Esophagus squamous epithelium (tissue), 5 donors: Measurements from ENCODE around the gene CYB561D2. TPM values are rescaled to one million over a fixed set of nuclear protein-coding genes. Genes with fewer than 3 reads are reported as not detected.
A peak's percentile ranks its signal among the peaks of the same experiment; 100 is the strongest.

Experiments used
- DNase-seq: peaks from one replicate; lab custom pipeline; 2025; lab: John Stamatoyannopoulos, UW
- H3K27ac ChIP-seq, 4 donors: fragments of 200-600 bp; sonication (generic); one replicate each; pipeline ENCODE4 v1.5.1; 2016 to 2019; ENCODE audit warnings: mild to moderate bottlenecking in 1 of 4
- H3K27me3 ChIP-seq, 4 donors: fragments of 200-600 bp; sonication (generic); 1 replicate in 3 of 4; 2 replicates in 1 of 4; pipeline versions ENCODE4 v1.5.1 to v1.6.0; 2017 to 2021; ENCODE audit warnings: antibody characterized with exemption in 1 of 4
- H3K36me3 ChIP-seq, 3 donors: fragments of 200-600 bp; sonication (generic); one replicate each; pipeline ENCODE4 v1.5.1; 2016 to 2019
- H3K4me1 ChIP-seq, 3 donors: fragments of 200-600 bp; sonication (generic); one replicate each; pipeline ENCODE4 v1.5.1; 2017 to 2019
- H3K4me3 ChIP-seq, 4 donors: fragments of 200-600 bp; sonication (generic); 1 replicate in 3 of 4; 2 replicates in 1 of 4; pipeline ENCODE4 v1.5.1; 2016 to 2019; ENCODE audit warnings: mild to moderate bottlenecking in 2 of 4, moderate library complexity in 1 of 4
- H3K9me3 ChIP-seq, 3 donors: fragments of 200-600 bp; sonication (generic); one replicate each; pipeline ENCODE4 v1.5.1; 2016 to 2019
- POLR2A ChIP-seq, 4 donors: fragments of 450-650 bp; IDR thresholded peaks; one replicate each; pipeline ENCODE4 v1.6.1; 2017; ENCODE audit warnings: antibody characterized with exemption in 4 of 4, mild to moderate bottlenecking in 4 of 4, moderate library complexity in 3 of 4
- WGBS, 2 donors: methylation state at CpG; one replicate each; pipeline ENCODE4 v1.1.5; 2018; 5-methylcytosine and 5-hydroxymethylcytosine counted together
- intact Hi-C: fragments of 100-400 bp; cut with DNase I; formaldehyde crosslinking; loops from one replicate; pipeline ENCODE4 v1.15.0; 2022
- total RNA-seq, 4 donors: library from RNA; depleted of rRNA; stranded (reverse); fragments of >200 nt; gene quantifications; one replicate each; pipeline ENCODE4 v1.1.0, GENCODE V29; 2016
- TF ChIP-seq, protein P1 (sequence below), 6 experiments: fragments of 450-650 bp in 4 of 6; fragments of 200-600 bp in 2 of 6; sonication (generic) in 2 of 6; IDR thresholded peaks; one replicate each; pipeline ENCODE4 v1.5.1; 2016 to 2019; ENCODE audit warnings: antibody characterized with exemption in 6 of 6, mild to moderate bottlenecking in 4 of 6, moderate library complexity in 4 of 6
- donor health status: DM: yes; HTN: yes; CAD: no.

CYB561D2 gene
- total RNA-seq, 4 donors from 2014 or later = 18.1 to 21.9 (median 20.5) TPM

GRCh38 chr3:50356553-50356952 lies 5.9 kb downstream of the CYB561D2 start:
- WGBS, 2 donors = 39 to 43% methylated on average over 2 to 3 of the region's 5 CpGs
- Histone ChIP-seq H3K27me3 (no peaks in the 10 kb centered on the region), H3K4me1 (peaks cover 34 to 75% (median 41%) of the 10 kb centered on the region in 3 donors), H3K36me3 (peaks cover 20 to 60% (median 28%) of the 10 kb centered on the region in 3 donors), H3K27ac (peak overlapping the region; percentile 21 to 94 (median 55)), H3K9me3 (no peaks in the 10 kb centered on the region), H3K4me3 (peak overlapping the region in 3 of 4 donors; percentile 85 to 98 (median 89))
- DNase-seq = no peak
- intact Hi-C loops = no loop called here
- TF ChIP-seq, protein P1, sequence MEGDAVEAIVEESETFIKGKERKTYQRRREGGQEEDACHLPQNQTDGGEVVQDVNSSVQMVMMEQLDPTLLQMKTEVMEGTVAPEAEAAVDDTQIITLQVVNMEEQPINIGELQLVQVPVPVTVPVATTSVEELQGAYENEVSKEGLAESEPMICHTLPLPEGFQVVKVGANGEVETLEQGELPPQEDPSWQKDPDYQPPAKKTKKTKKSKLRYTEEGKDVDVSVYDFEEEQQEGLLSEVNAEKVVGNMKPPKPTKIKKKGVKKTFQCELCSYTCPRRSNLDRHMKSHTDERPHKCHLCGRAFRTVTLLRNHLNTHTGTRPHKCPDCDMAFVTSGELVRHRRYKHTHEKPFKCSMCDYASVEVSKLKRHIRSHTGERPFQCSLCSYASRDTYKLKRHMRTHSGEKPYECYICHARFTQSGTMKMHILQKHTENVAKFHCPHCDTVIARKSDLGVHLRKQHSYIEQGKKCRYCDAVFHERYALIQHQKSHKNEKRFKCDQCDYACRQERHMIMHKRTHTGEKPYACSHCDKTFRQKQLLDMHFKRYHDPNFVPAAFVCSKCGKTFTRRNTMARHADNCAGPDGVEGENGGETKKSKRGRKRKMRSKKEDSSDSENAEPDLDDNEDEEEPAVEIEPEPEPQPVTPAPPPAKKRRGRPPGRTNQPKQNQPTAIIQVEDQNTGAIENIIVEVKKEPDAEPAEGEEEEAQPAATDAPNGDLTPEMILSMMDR (IDR thresholded peaks at IDR 0.05) = no peak
- no peak for TF ChIP-seq POLR2A (IDR thresholded peaks at IDR 0.05)

DNA sequence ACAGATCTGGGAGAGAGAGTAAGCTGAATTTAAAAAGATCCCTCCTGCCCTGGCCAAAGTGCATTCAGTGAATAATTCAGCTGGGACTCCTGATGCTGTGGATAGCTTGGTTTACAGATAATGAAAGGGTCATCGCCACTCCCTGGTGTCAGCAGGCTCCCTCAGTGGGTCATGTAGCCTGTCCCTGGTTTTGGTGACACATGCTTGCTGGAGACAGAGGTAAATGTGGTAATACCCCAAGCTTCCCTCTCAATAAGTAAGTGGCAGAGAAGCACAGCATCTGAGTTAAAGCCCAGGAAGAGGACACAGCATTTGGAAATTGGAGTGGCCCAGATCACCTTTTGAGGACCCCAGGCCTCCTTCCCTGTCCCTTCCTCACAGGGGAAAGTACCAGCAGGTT lies 6.8 kb downstream of the CYB561D2 start:
- H3K27ac ChIP-seq = peak overlapping the region in 3 of 4 donors; percentile 86 to 97 (median 94)
- no peak for TF ChIP-seq POLR2A (IDR thresholded peaks at IDR 0.05)
- TF ChIP-seq, protein P1 (IDR thresholded peaks at IDR 0.05) = no peak
- 60% methylated on average over 1 of the region's 1 CpG; no CpG with 5 or more reads in 1 of the 2 donors for WGBS, 2 donors
- no peak for DNase-seq
- H3K9me3 ChIP-seq = no peaks in the 10 kb centered on the region
- peak overlapping the region; percentile 85 to 98 (median 92) for H3K4me3 ChIP-seq
- peaks cover 20 to 57% (median 28%) of the 10 kb centered on the region in 3 donors for H3K36me3 ChIP-seq
- H3K27me3 ChIP-seq = no peaks in the 10 kb centered on the region
- peaks cover 31 to 66% (median 36%) of the 10 kb centered on the region in 3 donors for H3K4me1 ChIP-seq
- intact Hi-C loops = no loop called here

DNA sequence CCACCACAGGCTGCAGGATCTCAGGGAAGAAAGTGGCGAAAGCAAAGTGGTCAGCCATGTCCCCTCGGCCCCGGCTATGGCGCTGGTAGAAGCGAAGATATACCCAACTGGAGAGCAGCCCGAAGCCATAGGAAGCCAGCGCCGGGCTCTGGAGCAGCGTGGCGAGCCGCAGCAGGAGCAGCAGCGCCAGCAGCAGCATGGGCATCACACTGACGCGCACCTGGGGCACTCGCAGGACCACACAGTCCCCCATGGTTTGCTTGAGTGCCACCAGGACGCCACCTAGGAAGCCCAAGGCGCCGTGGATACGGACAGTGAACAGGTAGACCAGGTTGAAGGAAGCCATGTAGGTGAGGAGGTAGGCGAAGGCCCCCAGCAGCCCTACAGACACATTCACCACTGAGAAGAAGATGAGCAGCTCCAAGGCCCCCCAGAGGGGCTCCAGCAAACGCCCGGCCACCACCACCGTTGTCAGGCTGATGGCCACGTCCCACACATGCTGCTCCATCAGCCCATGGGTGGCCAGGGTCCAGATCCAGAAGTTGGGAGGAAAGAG lies 7.8 kb downstream of the CYB561D2 start:
- no peak for TF ChIP-seq POLR2A (IDR thresholded peaks at IDR 0.05)
- TF ChIP-seq, protein P1 (IDR thresholded peaks at IDR 0.05) = no peak
- Histone ChIP-seq H3K9me3 (no peaks in the 10 kb centered on the region), H3K4me1 (peaks cover 31 to 57% (median 36%) of the 10 kb centered on the region in 3 donors), H3K27ac (peak overlapping the region; percentile 86 to 97 (median 94)), H3K36me3 (peaks cover 20 to 51% (median 23%) of the 10 kb centered on the region in 3 donors), H3K27me3 (no peaks in the 10 kb centered on the region), H3K4me3 (peak overlapping the region; percentile 85 to 98 (median 92))
- no peak for DNase-seq
- 20 to 60% methylated on average over 1 to 7 of the region's 24 CpGs for WGBS, 2 donors
- intact Hi-C loops = no loop called here

GRCh38 chr3:50358911-50359759 lies 8.5 kb downstream of the CYB561D2 start, which contains the start of gene TMEM115:
TMEM115 (minus strand) TSS chr3:50359521; CDS start chr3:50359063, 458 bp downstream.
- Histone ChIP-seq H3K9me3 (no peaks in the 10 kb centered on the region), H3K36me3 (peaks cover 13 to 44% (median 16%) of the 10 kb centered on the region in 3 donors), H3K27me3 (no peaks in the 10 kb centered on the region), H3K27ac (peak within 1 kb of the TSS; percentile 86 to 97 (median 94)), H3K4me3 (peak within 1 kb of the TSS; percentile 85 to 98 (median 92)), H3K4me1 (peaks cover 33 to 52% (median 37%) of the 10 kb centered on the region in 3 donors)
- 0% methylated on average over 7 of the region's 64 CpGs; no CpG with 5 or more reads in 1 of the 2 donors for WGBS, 2 donors
- peak; percentile 94 for DNase-seq
- TF ChIP-seq POLR2A (IDR thresholded peaks at IDR 0.05) = peak in 3 of 4 donors; percentile 49 to 75 (median 56)
- TF ChIP-seq, protein P1 (IDR thresholded peaks at IDR 0.05) = peak in 1 of 6 experiments; percentile 29
- intact Hi-C loops = no loop called here
